HEK293 (cell line): ENCODE results near the gene ADPRHL1.

Experiments
- CTCF ChIA-PET: fragments of 350-600 bp; formaldehyde crosslinking; extraction: SDS; loops from one replicate; lab custom pipeline; 2021; ENCODE audit warnings: antibody characterized with exemption; lab: Yijun Ruan, JAX
- POLR2A ChIA-PET: fragments of 300-600 bp; formaldehyde crosslinking; extraction: SDS; loops from one replicate; lab custom pipeline; 2020; ENCODE audit warnings: antibody characterized with exemption, inconsistent platforms; lab: Yijun Ruan, JAX
- H3K27ac ChIP-seq: fragments of 200-500 bp; sonication (Bioruptor generic); 2 replicates; pipeline ENCODE4 v1.5.1; 2014; ENCODE audit warnings: low read depth, low read length, control low read depth, inconsistent platforms; ENCODE audit errors: extremely low read depth
- H3K36me3 ChIP-seq, 2 experiments: fragments of 200-500 bp in 1 of 2; sonication (Bioruptor generic) in 1 of 2; 1 replicate in 1 of 2; 2 replicates in 1 of 2; pipeline ENCODE4 v1.5.1; 2014 to 2017; ENCODE audit warnings: inconsistent platforms in 2 of 2, low read length in 2 of 2; ENCODE audit not compliant: control insufficient read depth in 2 of 2, insufficient read depth in 1 of 2
- H3K4me1 ChIP-seq: fragments of 200-500 bp; sonication (Bioruptor generic); 2 replicates; pipeline ENCODE4 v1.5.1; 2014; ENCODE audit warnings: mild to moderate bottlenecking, low read length, inconsistent platforms; ENCODE audit not compliant: control insufficient read depth, insufficient read depth
- H3K4me3 ChIP-seq: 2 replicates; pipeline ENCODE4 v1.5.1; 2011; ENCODE audit warnings: low read depth, mild to moderate bottlenecking, control low read depth, low read length, moderate library complexity
- H3K9me3 ChIP-seq: fragments of 200-500 bp; sonication (Bioruptor generic); 2 replicates; pipeline ENCODE4 v1.5.1; 2014; ENCODE audit warnings: low read depth, low read length, inconsistent platforms; ENCODE audit not compliant: control insufficient read depth, insufficient read depth
- ELK4 ChIP-seq: IDR thresholded peaks from 2 replicates; pipeline ENCODE4 v1.6.1; 2011; ENCODE audit warnings: mild to moderate bottlenecking, low read depth, low read length, borderline replicate concordance
- GLIS2 ChIP-seq: fragments of 450-650 bp; formaldehyde crosslinking; IDR thresholded peaks from 2 replicates; pipeline ENCODE4 v1.5.1; 2016; ENCODE audit warnings: missing biosample characterization, missing genetic modification characterization
- KLF8 ChIP-seq: fragments of 450-650 bp; formaldehyde crosslinking; IDR thresholded peaks from 2 replicates; pipeline ENCODE4 v1.5.1; 2016; ENCODE audit warnings: missing biosample characterization, missing genetic modification characterization
- MYNN ChIP-seq: fragments of 450-650 bp; formaldehyde crosslinking; IDR thresholded peaks from 2 replicates; pipeline ENCODE4 v1.5.1; 2016; ENCODE audit warnings: missing biosample characterization, missing genetic modification characterization, borderline replicate concordance
- PATZ1 ChIP-seq: fragments of 450-650 bp; formaldehyde crosslinking; IDR thresholded peaks from 2 replicates; pipeline ENCODE4 v1.5.1; 2016; ENCODE audit warnings: missing biosample characterization, missing genetic modification characterization
- ZBTB10 ChIP-seq: fragments of 450-650 bp; formaldehyde crosslinking; IDR thresholded peaks from 2 replicates; pipeline ENCODE4 v1.5.1; 2016; ENCODE audit warnings: missing biosample characterization, missing genetic modification characterization
- ZBTB44 ChIP-seq: fragments of 450-650 bp; IDR thresholded peaks from 2 replicates; pipeline ENCODE4 v1.5.1; 2018; ENCODE audit warnings: missing biosample characterization, mild to moderate bottlenecking, missing genetic modification characterization
- ZFP41 ChIP-seq: fragments of 450-650 bp; formaldehyde crosslinking; IDR thresholded peaks from 2 replicates; pipeline ENCODE4 v1.5.1; 2016; ENCODE audit warnings: missing biosample characterization, missing genetic modification characterization, borderline replicate concordance
- ZFP69B ChIP-seq: fragments of 450-650 bp; formaldehyde crosslinking; IDR thresholded peaks from 2 replicates; pipeline ENCODE4 v1.5.1; 2016; ENCODE audit warnings: missing biosample characterization, missing genetic modification characterization
- ZNF133 ChIP-seq: fragments of 450-650 bp; formaldehyde crosslinking; IDR thresholded peaks from 2 replicates; pipeline ENCODE4 v1.5.1; 2016; ENCODE audit warnings: missing biosample characterization, missing genetic modification characterization
- ZNF140 ChIP-seq: fragments of 450-650 bp; formaldehyde crosslinking; IDR thresholded peaks from 2 replicates; pipeline ENCODE4 v1.5.1; 2016; ENCODE audit warnings: missing biosample characterization, missing genetic modification characterization
- ZNF169 ChIP-seq: fragments of 450-650 bp; formaldehyde crosslinking; IDR thresholded peaks from 2 replicates; pipeline ENCODE4 v1.5.1; 2016; ENCODE audit warnings: missing biosample characterization, missing genetic modification characterization
- ZNF354C ChIP-seq: fragments of 450-650 bp; formaldehyde crosslinking; IDR thresholded peaks from 2 replicates; pipeline ENCODE4 v1.5.1; 2016; ENCODE audit warnings: missing biosample characterization, missing genetic modification characterization, low read depth, borderline replicate concordance
- ZNF404 ChIP-seq: fragments of 450-650 bp; formaldehyde crosslinking; IDR thresholded peaks from 2 replicates; pipeline ENCODE4 v1.5.1; 2017; ENCODE audit warnings: missing biosample characterization, missing genetic modification characterization
- ZNF510 ChIP-seq: fragments of 450-650 bp; formaldehyde crosslinking; IDR thresholded peaks from 2 replicates; pipeline ENCODE4 v1.5.1; 2018; ENCODE audit warnings: mild to moderate bottlenecking, missing genetic modification characterization, missing biosample characterization; ENCODE audit not compliant: insufficient replicate concordance
- ZNF514 ChIP-seq: fragments of 450-650 bp; formaldehyde crosslinking; IDR thresholded peaks from 2 replicates; pipeline ENCODE4 v1.5.1; 2016; ENCODE audit warnings: missing biosample characterization, missing genetic modification characterization
- ZNF518A ChIP-seq: fragments of 450-650 bp; formaldehyde crosslinking; conservative IDR thresholded peaks from 2 replicates; pipeline ENCODE4 v1.5.1; 2016; ENCODE audit warnings: low read depth, missing biosample characterization, missing genetic modification characterization
- ZNF654 ChIP-seq: fragments of 450-650 bp; formaldehyde crosslinking; IDR thresholded peaks from 2 replicates; pipeline ENCODE4 v1.5.1; 2016; ENCODE audit warnings: low read depth, missing biosample characterization, missing genetic modification characterization
- ZNF658 ChIP-seq: fragments of 450-650 bp; formaldehyde crosslinking; IDR thresholded peaks from 2 replicates; pipeline ENCODE4; 2016; ENCODE audit warnings: missing biosample characterization, missing genetic modification characterization
- ZNF837 ChIP-seq: fragments of 450-650 bp; formaldehyde crosslinking; IDR thresholded peaks from 2 replicates; pipeline ENCODE4 v1.5.1; 2016; ENCODE audit warnings: missing biosample characterization, missing genetic modification characterization
- ZNF843 ChIP-seq: fragments of 450-650 bp; formaldehyde crosslinking; IDR thresholded peaks from 2 replicates; pipeline ENCODE4 v1.5.1; 2016; ENCODE audit warnings: missing biosample characterization, missing genetic modification characterization
- ZSCAN4 ChIP-seq: fragments of 450-650 bp; formaldehyde crosslinking; IDR thresholded peaks from 2 replicates; pipeline ENCODE4 v1.5.1; 2017; ENCODE audit warnings: missing biosample characterization, missing genetic modification characterization

Gene ADPRHL1

GRCh38 chr13:113393563-113394338 is 59.5 kb downstream of the ADPRHL1 start (continued):
- peak; percentile 90 for TF ChIP-seq ZSCAN4 (tag by site-specific recombination)
- no peak for TF ChIP-seq ZNF514 (tag by site-specific recombination)
- TF ChIP-seq ZNF354C (tag by site-specific recombination): no peak
- TF ChIP-seq ZNF404 (tag by site-specific recombination): no peak
- no peak for TF ChIP-seq ZNF837 (tag by site-specific recombination)
- no peak for TF ChIP-seq ZNF654 (tag by site-specific recombination)
- no peak for TF ChIP-seq MYNN (tag by site-specific recombination)
- no peak for TF ChIP-seq ELK4
- peak; percentile 60; the same call in 1 of the 2 replicates for TF ChIP-seq GLIS2
- peak; percentile 75; the same call in 1 of the 2 replicates for TF ChIP-seq ZBTB44
- no peak for TF ChIP-seq ZNF510 (tag by site-specific recombination)
- TF ChIP-seq PATZ1 (tag by site-specific recombination): peak; percentile 6; the same call in 1 of the 2 replicates

GRCh38 chr13:113393226-113393562 is 60.1 kb downstream of the ADPRHL1 start:
- Histone ChIP-seq H3K4me3 (peak overlapping the region; percentile 68), H3K27ac (no peak overlapping the region), H3K4me1 (no peaks in the 10 kb centered on the region), H3K9me3 (no peaks in the 10 kb centered on the region), H3K36me3 (no peaks in the 10 kb centered on the region)
- POLR2A ChIA-PET: interaction anchor here (0.6 kb wide), 1 partner anchor 90 kb away, joined by 3 read pairs; no protein-coding TSS in a partner anchor
- CTCF ChIA-PET: interaction anchor here (0.9 to 1.9 kb wide), 2 partner anchors 18 to 59 kb away, joined by 3 to 7 read pairs; no protein-coding TSS in a partner anchor
- TF ChIP-seq ZNF518A (tag by site-specific recombination) (no peak), ZNF169 (tag by site-specific recombination) (no peak), ZNF843 (no peak), ZNF658 (no peak), ZBTB10 (tag by site-specific recombination) (no peak), KLF8 (tag by site-specific recombination) (no peak), ZNF140 (tag by site-specific recombination) (no peak), ZNF133 (tag by site-specific recombination) (no peak), ZFP69B (tag by site-specific recombination) (no peak), ZFP41 (tag by site-specific recombination) (no peak)
